Osteocyte (in vitro differentiated cells): ENCODE measurements around the gene NT5C1A. TPM values are rescaled to one million over a fixed set of nuclear protein-coding genes. Genes with fewer than 3 reads are reported as not detected.

ENCODE experiments used
- DNase-seq: peaks from one replicate; pipeline ENCODE4 v3.0.0; 2021; ENCODE audit warnings: mixed read lengths; ENCODE audit not compliant: unreplicated experiment; ENCODE audit errors: extremely low spot score
- H3K27ac Mint-ChIP-seq: one replicate; pipeline ENCODE4 v1.8.0; 2021; ENCODE audit warnings: mild to moderate bottlenecking, mixed read lengths; ENCODE audit not compliant: unreplicated experiment
- H3K27me3 Mint-ChIP-seq: one replicate; pipeline ENCODE4 v1.8.0; 2021; ENCODE audit warnings: mixed read lengths; ENCODE audit not compliant: unreplicated experiment
- H3K36me3 Mint-ChIP-seq: one replicate; pipeline ENCODE4 v1.8.0; 2021; ENCODE audit warnings: mixed read lengths; ENCODE audit not compliant: unreplicated experiment
- H3K4me1 Mint-ChIP-seq: one replicate; pipeline ENCODE4 v1.8.0; 2021; ENCODE audit warnings: mixed read lengths; ENCODE audit not compliant: unreplicated experiment
- H3K4me3 Mint-ChIP-seq: one replicate; pipeline ENCODE4 v1.8.0; 2021; ENCODE audit warnings: mild to moderate bottlenecking, moderate library complexity, mixed read lengths; ENCODE audit not compliant: unreplicated experiment
- H3K9me3 Mint-ChIP-seq: one replicate; pipeline ENCODE4 v1.8.0; 2021; ENCODE audit warnings: mixed read lengths; ENCODE audit not compliant: unreplicated experiment
- CTCF ChIP-seq: fragments of 200-600 bp; sonication (generic); IDR thresholded peaks from 2 replicates; pipeline ENCODE4 v1.5.0; 2021; ENCODE audit warnings: antibody characterized with exemption, mild to moderate bottlenecking, moderate library complexity
- total RNA-seq: library from RNA; stranded (reverse); gene quantifications from 2 replicates; pipeline ENCODE4 v1.2.1, GENCODE V29; 2021

The NT5C1A gene
- total RNA-seq, 1 donor from 2014 or later, result not detected

- H3K4me1 Mint-ChIP-seq, result peaks cover 22% of the 10 kb centered on the region
- peaks cover 10% of the 10 kb centered on the region for H3K27me3 Mint-ChIP-seq
- no peaks in the 10 kb centered on the region for H3K9me3 Mint-ChIP-seq
Measured at GRCh38 chr1:39639305-39640130, 32.4 kb downstream of the NT5C1A start, which contains the start of gene HEYL. Gene HEYL (minus strand): TSS chr1:39639643. CDS start chr1:39639625, 18 bp downstream.

GRCh38 chr1:39638965-39639304 is 33.0 kb downstream of the NT5C1A start:
- Mint-ChIP-seq H3K27ac (no peak overlapping the region), H3K27me3 (peaks cover 7% of the 10 kb centered on the region)

More at GRCh38 chr1:39639305-39640130, 32.4 kb downstream of the NT5C1A start, which contains the start of gene HEYL:
- peak; percentile 9 for TF ChIP-seq CTCF
- Mint-ChIP-seq H3K36me3 (no peaks in the 10 kb centered on the region), H3K27ac (no peak within 1 kb of the TSS), H3K4me3 (no peak within 1 kb of the TSS)
- DNase-seq, result no peak

GRCh38 chr1:39637361-39637760 is 34.5 kb downstream of the NT5C1A start:
- H3K4me3 Mint-ChIP-seq, result no peak overlapping the region

More at GRCh38 chr1:39638965-39639304, 33.0 kb downstream of the NT5C1A start:
- Mint-ChIP-seq H3K4me1 (peaks cover 27% of the 10 kb centered on the region), H3K4me3 (no peak overlapping the region), H3K36me3 (no peaks in the 10 kb centered on the region), H3K9me3 (no peaks in the 10 kb centered on the region)
- no peak for DNase-seq
- no peak for TF ChIP-seq CTCF

GRCh38 chr1:39635871-39636210 is 36.1 kb downstream of the NT5C1A start:
- peaks cover 25% of the 10 kb centered on the region for H3K4me1 Mint-ChIP-seq
- H3K9me3 Mint-ChIP-seq, result no peaks in the 10 kb centered on the region
- no peaks in the 10 kb centered on the region for H3K36me3 Mint-ChIP-seq
- no peak overlapping the region for H3K4me3 Mint-ChIP-seq
- H3K27ac Mint-ChIP-seq, result no peak overlapping the region
- no peak for DNase-seq
- no peak for TF ChIP-seq CTCF
- H3K27me3 Mint-ChIP-seq, result peaks cover 16% of the 10 kb centered on the region

More at GRCh38 chr1:39637361-39637760, 34.5 kb downstream of the NT5C1A start:
- no peaks in the 10 kb centered on the region for H3K9me3 Mint-ChIP-seq
- H3K4me1 Mint-ChIP-seq, result peaks cover 25% of the 10 kb centered on the region
- H3K36me3 Mint-ChIP-seq, result no peaks in the 10 kb centered on the region
- no peak for TF ChIP-seq CTCF
- H3K27me3 Mint-ChIP-seq, result peaks cover 7% of the 10 kb centered on the region
- no peak overlapping the region for H3K27ac Mint-ChIP-seq
- DNase-seq, result no peak

GRCh38 chr1:39635205-39635870 is 36.6 kb downstream of the NT5C1A start:
- Mint-ChIP-seq H3K4me3 (no peak overlapping the region), H3K4me1 (peaks cover 25% of the 10 kb centered on the region), H3K9me3 (no peaks in the 10 kb centered on the region), H3K27me3 (peaks cover 21% of the 10 kb centered on the region), H3K36me3 (no peaks in the 10 kb centered on the region), H3K27ac (no peak overlapping the region)
- DNase-seq, result no peak
- no peak for TF ChIP-seq CTCF
